Measurements from ENCODE around the gene ABCA1. TPM values are rescaled to one million over a fixed set of nuclear protein-coding genes. Genes with fewer than 3 reads are reported as not detected.

Gene ABCA1
- total RNA-seq, 2 experiments from 2014 or later = 8.0 to 14.0 TPM

DNA sequence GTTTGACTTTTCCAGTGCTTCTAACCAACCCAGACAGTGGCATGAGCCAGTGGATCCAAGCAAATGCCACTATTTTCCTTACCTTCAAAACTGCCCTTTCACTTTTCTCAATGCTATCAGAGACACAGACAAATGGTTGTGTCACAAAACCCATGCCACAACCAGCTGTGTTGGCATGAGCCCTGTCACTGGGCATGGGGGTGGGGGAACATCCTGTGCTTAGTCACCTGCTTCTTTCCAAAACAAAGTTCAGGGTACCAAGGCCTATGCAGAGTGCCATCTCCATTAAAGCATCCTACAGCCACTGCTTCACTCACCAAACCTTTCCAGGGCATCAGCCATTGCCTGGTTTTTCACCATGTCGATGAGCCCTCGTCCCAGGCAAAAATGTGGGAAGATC lies 133.9 kb downstream of the ABCA1 start:
- no peaks in the 10 kb centered on the region for H3K9me2 ChIP-seq (ENCODE audit: insufficient read depth, low read length)
- H3K4me1 ChIP-seq (ENCODE audit: insufficient read depth, low read length, poor library complexity, severe bottlenecking) = no peaks in the 10 kb centered on the region
- no peak overlapping the region for H3K4me3 ChIP-seq (ENCODE audit: low read depth, low read length, poor library complexity, severe bottlenecking)
- intact Hi-C loops (cut with micrococcal nuclease; ENCODE audit: unreplicated experiment) = no loop called here
- H4K20me1 ChIP-seq (ENCODE audit: insufficient read depth, low read length) = no peaks in the 10 kb centered on the region
- H3K79me2 ChIP-seq (ENCODE audit: insufficient read depth, low read depth, low read length) = no peaks in the 10 kb centered on the region
- no peak overlapping the region for H3K4me2 ChIP-seq (ENCODE audit: low read length)
- no peak overlapping the region for H3K27ac ChIP-seq (ENCODE audit: low read depth, low read length, poor library complexity, severe bottlenecking)
- no peak overlapping the region for H2AFZ ChIP-seq (ENCODE audit: low read length)
- H3K36me3 ChIP-seq (ENCODE audit: insufficient read depth, low read length) = peaks cover 99% of the 10 kb centered on the region
- ChIA-PET POLR2A (interaction anchor here (0.6 to 0.9 kb wide), 4 partner anchors 9 to 370 kb away, joined by 3 to 5 read pairs (median 4); no protein-coding TSS in a partner anchor), CTCF (ENCODE audit: unreplicated experiment) (no interaction called here)
- TF ChIP-seq, protein P1, sequence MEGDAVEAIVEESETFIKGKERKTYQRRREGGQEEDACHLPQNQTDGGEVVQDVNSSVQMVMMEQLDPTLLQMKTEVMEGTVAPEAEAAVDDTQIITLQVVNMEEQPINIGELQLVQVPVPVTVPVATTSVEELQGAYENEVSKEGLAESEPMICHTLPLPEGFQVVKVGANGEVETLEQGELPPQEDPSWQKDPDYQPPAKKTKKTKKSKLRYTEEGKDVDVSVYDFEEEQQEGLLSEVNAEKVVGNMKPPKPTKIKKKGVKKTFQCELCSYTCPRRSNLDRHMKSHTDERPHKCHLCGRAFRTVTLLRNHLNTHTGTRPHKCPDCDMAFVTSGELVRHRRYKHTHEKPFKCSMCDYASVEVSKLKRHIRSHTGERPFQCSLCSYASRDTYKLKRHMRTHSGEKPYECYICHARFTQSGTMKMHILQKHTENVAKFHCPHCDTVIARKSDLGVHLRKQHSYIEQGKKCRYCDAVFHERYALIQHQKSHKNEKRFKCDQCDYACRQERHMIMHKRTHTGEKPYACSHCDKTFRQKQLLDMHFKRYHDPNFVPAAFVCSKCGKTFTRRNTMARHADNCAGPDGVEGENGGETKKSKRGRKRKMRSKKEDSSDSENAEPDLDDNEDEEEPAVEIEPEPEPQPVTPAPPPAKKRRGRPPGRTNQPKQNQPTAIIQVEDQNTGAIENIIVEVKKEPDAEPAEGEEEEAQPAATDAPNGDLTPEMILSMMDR (conservative IDR thresholded peaks at IDR 0.05; ENCODE audit: low read length) = no peak
- TF ChIP-seq EZH2phosphoT487 (IDR thresholded peaks at IDR 0.05; ENCODE audit: borderline replicate concordance, low read depth, low read length) = no peak
- DNase-seq (ENCODE audit: low spot score) = no peak
- H3K9me3 ChIP-seq (ENCODE audit: low read length) = no peaks in the 10 kb centered on the region
- BruUV-seq (replicated peaks) = no TSS peak

DNA sequence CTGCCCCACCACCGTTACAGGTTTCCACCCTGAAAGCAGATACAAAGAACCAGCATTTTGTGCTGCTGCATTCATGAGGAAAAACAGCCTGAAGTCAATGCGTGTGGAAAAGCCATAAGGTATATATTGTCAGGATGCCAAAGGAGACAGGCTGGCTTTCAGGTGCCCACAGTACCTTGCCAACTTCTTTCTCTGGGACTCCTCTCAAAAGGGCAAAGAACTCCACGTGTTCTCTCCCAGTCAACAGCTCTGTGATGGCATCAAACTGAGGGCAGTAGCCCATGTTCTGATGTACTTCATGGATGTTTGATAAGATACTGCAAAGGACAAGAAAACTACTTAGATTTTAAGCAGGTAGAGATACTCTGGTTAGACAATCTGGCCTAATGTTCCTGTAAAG lies 139.7 kb downstream of the ABCA1 start:
- TF ChIP-seq EZH2phosphoT487 (IDR thresholded peaks at IDR 0.05; ENCODE audit: borderline replicate concordance, low read depth, low read length) = no peak
- TF ChIP-seq, protein P1 (conservative IDR thresholded peaks at IDR 0.05; ENCODE audit: low read length) = no peak
- Histone ChIP-seq H3K36me3 (ENCODE audit: insufficient read depth, low read length) (peaks cover 99% of the 10 kb centered on the region), H3K79me2 (ENCODE audit: insufficient read depth, low read depth, low read length) (no peaks in the 10 kb centered on the region), H3K9me3 (ENCODE audit: low read length) (no peaks in the 10 kb centered on the region), H3K4me3 (ENCODE audit: low read depth, low read length, poor library complexity, severe bottlenecking) (no peak overlapping the region), H3K4me2 (ENCODE audit: low read length) (no peak overlapping the region), H2AFZ (ENCODE audit: low read length) (no peak overlapping the region), H3K27ac (ENCODE audit: low read depth, low read length, poor library complexity, severe bottlenecking) (no peak overlapping the region), H3K9me2 (ENCODE audit: insufficient read depth, low read length) (no peaks in the 10 kb centered on the region), H3K4me1 (ENCODE audit: insufficient read depth, low read length, poor library complexity, severe bottlenecking) (no peaks in the 10 kb centered on the region), H4K20me1 (ENCODE audit: insufficient read depth, low read length) (no peaks in the 10 kb centered on the region)
- CTCF ChIA-PET (ENCODE audit: unreplicated experiment) = no interaction called here
- no peak for DNase-seq (ENCODE audit: low spot score)
- intact Hi-C loops (cut with micrococcal nuclease; ENCODE audit: unreplicated experiment) = no loop called here
- POLR2A ChIA-PET = no interaction called here
- BruUV-seq (replicated peaks) = no TSS peak

DNA sequence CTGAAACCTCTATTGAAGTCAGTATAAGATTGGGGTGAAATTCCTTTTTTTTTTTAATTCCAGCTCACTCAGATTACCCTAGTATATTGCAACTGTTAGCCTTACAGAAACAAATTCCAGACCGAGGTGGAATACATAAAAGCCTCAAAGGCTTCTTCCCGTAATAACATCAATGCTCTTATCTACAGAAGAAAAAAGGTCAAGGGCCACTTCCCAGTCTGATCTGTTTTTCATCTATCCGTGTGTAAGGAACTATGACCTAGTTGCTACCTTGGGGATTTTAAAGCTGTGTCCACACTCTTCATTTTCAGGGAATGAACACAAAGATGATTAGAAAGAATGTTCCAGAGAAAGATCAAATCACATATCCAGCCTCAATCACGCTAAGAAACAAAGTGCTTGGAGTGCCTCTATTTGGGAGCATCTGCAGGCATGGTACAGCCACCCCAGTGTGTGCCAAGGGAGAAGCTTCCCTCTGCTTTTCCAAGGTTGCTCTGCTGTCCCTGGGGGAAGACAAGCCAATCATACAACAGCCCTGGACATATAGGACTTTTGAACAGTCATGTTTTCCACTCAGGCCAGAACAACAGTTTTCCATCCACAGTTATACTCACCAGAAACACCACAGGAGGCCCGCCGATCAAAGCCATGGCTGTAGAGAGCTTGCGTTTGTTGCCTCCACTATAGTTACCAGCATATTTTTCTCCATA lies 140.5 kb downstream of the ABCA1 start:
- Histone ChIP-seq H2AFZ (ENCODE audit: low read length) (no peak overlapping the region), H3K27ac (ENCODE audit: low read depth, low read length, poor library complexity, severe bottlenecking) (no peak overlapping the region), H3K36me3 (ENCODE audit: insufficient read depth, low read length) (peaks cover 98% of the 10 kb centered on the region), H4K20me1 (ENCODE audit: insufficient read depth, low read length) (no peaks in the 10 kb centered on the region), H3K9me2 (ENCODE audit: insufficient read depth, low read length) (no peaks in the 10 kb centered on the region), H3K4me1 (ENCODE audit: insufficient read depth, low read length, poor library complexity, severe bottlenecking) (no peaks in the 10 kb centered on the region), H3K4me2 (ENCODE audit: low read length) (no peak overlapping the region), H3K4me3 (ENCODE audit: low read depth, low read length, poor library complexity, severe bottlenecking) (no peak overlapping the region), H3K79me2 (ENCODE audit: insufficient read depth, low read depth, low read length) (no peaks in the 10 kb centered on the region), H3K9me3 (ENCODE audit: low read length) (no peaks in the 10 kb centered on the region)
- intact Hi-C loops (cut with micrococcal nuclease; ENCODE audit: unreplicated experiment) = no loop called here
- CTCF ChIA-PET (ENCODE audit: unreplicated experiment) = no interaction called here
- no TSS peak for BruUV-seq (replicated peaks)
- DNase-seq (ENCODE audit: low spot score) = no peak
- TF ChIP-seq, protein P1 (conservative IDR thresholded peaks at IDR 0.05; ENCODE audit: low read length) = no peak
- TF ChIP-seq EZH2phosphoT487 (IDR thresholded peaks at IDR 0.05; ENCODE audit: borderline replicate concordance, low read depth, low read length) = no peak
- POLR2A ChIA-PET = interaction anchor here (0.7 kb wide), 1 partner anchor 164 kb away, joined by 3 read pairs; no protein-coding TSS in a partner anchor
